Putamen (tissue), 1 donor: Measurements from ENCODE around the gene MUC16.

ENCODE experiments used
- DNase-seq: peaks from one replicate; pipeline ENCODE4 v3.0.0-alpha.2; 2016; ENCODE audit warnings: low spot score

The MUC16 gene

DNA sequence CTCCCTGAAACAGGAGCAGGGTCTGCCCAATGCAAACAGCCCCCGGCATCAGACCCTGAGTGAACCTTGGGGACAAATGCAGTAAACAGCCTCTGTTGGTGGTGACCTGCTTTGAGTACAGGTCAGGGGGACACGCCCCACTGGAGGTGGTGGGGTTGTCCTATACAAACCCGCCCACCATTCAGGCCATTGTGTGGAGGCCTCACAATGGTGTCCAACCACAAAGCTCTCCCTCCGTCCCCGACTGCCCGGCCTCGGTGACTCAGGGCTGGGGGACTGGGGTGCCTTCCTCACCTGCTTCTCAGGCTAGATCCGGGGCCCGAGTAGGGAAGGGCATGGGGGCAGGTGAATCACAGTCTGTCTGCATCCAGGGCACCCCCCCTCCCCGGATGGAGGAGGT, 1.5 kb downstream of the MUC16 start:
- no peak for DNase-seq

DNA sequence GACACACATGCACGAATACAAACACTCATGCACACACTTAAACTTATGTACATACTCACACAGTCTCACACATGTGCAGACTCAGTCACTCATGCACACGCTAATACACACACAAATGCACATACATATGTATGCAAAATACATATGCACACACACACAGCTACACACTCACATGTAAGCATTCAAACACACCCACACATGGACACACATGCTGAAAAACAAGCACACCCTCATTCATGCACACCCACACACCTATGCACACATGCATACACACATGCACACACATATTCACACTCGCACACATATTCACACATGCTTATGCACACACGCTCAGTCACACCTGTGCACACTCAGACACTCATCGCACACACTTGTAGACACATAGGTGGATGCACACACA, 9.3 kb downstream of the MUC16 start:
- no peak for DNase-seq

DNA sequence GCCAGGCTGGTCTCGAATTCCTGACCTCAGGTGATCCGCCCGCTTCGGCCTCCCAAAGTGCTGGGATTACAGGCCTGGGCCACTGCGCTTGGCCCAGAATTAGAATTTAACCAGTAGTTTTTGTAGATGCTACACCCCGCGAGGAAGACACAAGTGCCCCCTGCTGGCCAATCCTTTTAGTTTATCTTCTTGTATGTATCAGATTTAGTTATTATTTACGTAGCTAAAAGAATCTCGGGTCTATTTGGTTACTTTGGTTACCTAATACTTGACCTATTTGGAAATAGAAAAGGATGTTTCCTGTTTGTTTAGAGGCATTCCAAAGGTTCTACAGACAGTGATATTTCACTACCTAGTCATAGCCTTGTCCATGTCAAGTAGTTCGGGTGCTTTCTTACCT, 22.0 kb downstream of the MUC16 start:
- no peak for DNase-seq

DNA sequence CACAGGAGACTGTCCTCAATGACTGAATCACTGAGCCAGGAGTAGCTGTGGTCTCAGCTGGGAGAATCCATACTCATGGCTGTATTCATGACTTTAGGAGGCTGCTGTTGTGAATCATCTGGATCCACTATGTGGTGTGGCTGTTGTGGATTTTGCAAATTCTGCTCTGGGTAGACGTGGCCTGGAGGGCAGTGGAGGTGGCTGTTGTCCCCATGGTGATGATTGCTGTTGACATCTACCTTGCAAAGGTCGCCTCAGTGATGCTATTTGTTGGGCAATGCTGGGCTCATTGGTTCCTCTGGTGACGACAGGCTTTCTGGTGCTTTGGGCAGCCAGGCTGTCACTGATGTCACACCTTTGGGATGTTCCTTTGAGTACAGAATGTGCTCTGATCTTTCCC, 23.9 kb downstream of the MUC16 start:
- DNase-seq, result no peak

DNA sequence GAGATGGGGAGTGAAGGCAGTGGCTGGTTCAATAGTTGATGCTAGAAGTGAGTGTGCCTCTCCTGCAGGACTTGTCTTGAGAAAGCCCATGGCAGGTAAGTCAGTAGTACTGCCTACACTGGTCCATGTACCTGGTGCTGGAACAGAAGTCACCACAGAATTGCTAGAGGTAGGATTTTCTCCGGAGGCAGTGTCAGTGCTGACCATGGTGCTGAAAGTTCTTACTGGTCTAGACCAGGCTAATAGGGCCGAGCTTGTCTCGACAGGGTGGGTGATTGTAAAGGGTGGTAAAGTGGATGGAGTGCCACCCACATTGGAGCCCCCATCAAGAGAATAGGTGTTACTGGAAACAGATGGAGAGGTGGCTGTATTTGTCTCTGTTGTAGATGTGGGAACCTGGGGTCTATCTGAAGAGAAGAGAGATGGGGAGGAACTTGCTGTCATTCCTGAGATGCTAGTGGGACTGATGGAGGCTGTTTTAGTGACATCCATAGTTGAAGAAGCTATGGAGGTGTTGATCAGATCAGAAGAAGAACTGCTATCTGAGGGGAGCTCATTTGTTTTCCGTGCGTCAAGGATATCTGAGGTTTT, 36.6 kb downstream of the MUC16 start:
- DNase-seq, result no peak

DNA sequence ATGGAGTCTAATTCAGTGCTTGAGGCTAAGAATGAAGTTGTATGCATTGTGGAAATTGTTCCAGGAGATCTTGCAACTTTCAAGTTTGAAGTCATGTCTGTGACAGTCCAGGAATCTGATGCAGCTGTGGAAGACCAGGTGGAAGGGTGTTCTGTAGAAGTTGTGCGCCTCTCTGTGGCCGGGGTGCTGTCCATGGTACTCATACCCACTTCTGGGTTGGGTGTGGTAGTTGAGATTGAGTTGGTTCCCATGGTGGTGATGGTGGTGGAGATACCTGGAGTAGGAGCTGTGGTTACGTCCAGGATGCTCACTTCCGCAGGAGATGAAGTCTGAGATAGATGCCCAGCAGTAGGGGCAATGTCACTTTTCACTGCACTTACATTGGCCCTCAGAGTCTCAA, 44.3 kb downstream of the MUC16 start:
- DNase-seq, result no peak
